ENCODE results near the gene H19.

- no peak for TF ChIP-seq ZNF350 (tag by site-specific recombination; IDR thresholded peaks at IDR 0.05)
- TF ChIP-seq REST (tag by site-specific recombination; IDR thresholded peaks at IDR 0.05): no peak
- TF ChIP-seq ZNF335 (tag by site-specific recombination; conservative IDR thresholded peaks at IDR 0.05): no peak
- no peak for TF ChIP-seq ZBTB7A (tag by site-specific recombination; IDR thresholded peaks at IDR 0.05; ENCODE audit: low read depth)
- TF ChIP-seq ZNF777 (tag by site-specific recombination; IDR thresholded peaks at IDR 0.05; ENCODE audit: borderline replicate concordance): no peak
- TF ChIP-seq ZNF585B (tag by site-specific recombination; IDR thresholded peaks at IDR 0.05): no peak
- TF ChIP-seq CTCF (tag by site-specific recombination; IDR thresholded peaks at IDR 0.05): no peak
- no peak for TF ChIP-seq BCL11B (tag by site-specific recombination; IDR thresholded peaks at IDR 0.05; ENCODE audit: low read depth)
- no peak for TF ChIP-seq ZNF510 (tag by site-specific recombination; IDR thresholded peaks at IDR 0.05; ENCODE audit: insufficient replicate concordance)
Measured at GRCh38 chr11:1988174-1988573, 9.5 kb downstream of the H19 start.
